T-helper 17 cell (primary cell): ENCODE results near the gene TRABD2B. TPM values are rescaled to one million over a fixed set of nuclear protein-coding genes. Genes with fewer than 3 reads are reported as not detected.

ENCODE experiments used
- ATAC-seq: fragments of 150-1000 bp; cut with Tn5 transposase; 2 replicates; pipeline ENCODE4 v1.10.0; 2021; ENCODE audit warnings: mild to moderate bottlenecking, moderate library complexity
- DNase-seq, 3 donors: peaks; one replicate each; pipeline versions ENCODE4 v3.0.0 to v3.0.0-alpha.2; 2020 to 2021
- H3K9me3 ChIP-seq: one replicate; pipeline ENCODE4 v1.7.0; 2013; ENCODE audit warnings: low read length, mild to moderate bottlenecking; ENCODE audit not compliant: control insufficient read depth, poor library complexity, severe bottlenecking
- H3K27ac Mint-ChIP-seq: one replicate; pipeline ENCODE4 v1.8.0; 2022; ENCODE audit warnings: mild to moderate bottlenecking, moderate library complexity, mixed read lengths
- H3K27me3 Mint-ChIP-seq: one replicate; pipeline ENCODE4 v1.8.0; 2022; ENCODE audit warnings: mixed read lengths
- H3K36me3 Mint-ChIP-seq: one replicate; pipeline ENCODE4 v1.8.0; 2022; ENCODE audit warnings: low read depth, mixed read lengths
- H3K4me1 Mint-ChIP-seq: one replicate; pipeline ENCODE4 v1.8.0; 2022; ENCODE audit warnings: mild to moderate bottlenecking, mixed read lengths
- H3K4me3 Mint-ChIP-seq: one replicate; pipeline ENCODE4 v1.8.0; 2022; ENCODE audit warnings: mild to moderate bottlenecking, moderate library complexity, mixed read lengths
- total RNA-seq, 4 donors: library from RNA in 2 of 4; stranded (reverse) in 2 of 4; gene quantifications; one replicate each; pipeline ENCODE4 v1.2.3 and lab custom pipeline; 2022 to 2026

Gene TRABD2B
- total RNA-seq, 2 donors from 2014 or later = not detected

DNA sequence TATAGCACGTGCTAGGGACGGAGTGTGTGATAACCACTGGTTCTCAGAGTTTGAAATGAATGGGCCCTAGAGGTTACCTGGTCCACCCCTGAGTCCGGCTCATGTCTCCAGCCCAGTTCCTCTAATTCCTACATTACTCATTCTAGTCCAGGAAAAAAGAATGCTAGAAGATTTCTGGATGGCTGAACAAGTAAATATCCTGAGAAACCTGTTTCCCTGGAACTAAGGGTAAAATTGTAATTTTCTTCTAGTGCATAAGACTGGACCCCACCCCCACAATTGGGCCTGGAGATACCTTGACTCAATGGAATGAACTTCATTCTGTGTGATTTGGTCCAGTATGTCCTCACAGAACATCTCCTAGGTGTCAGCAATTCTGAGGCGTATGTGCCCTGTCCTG lies 208.4 kb downstream of the TRABD2B start:
- peaks cover 44% of the 10 kb centered on the region for H3K27me3 Mint-ChIP-seq
- ATAC-seq (no peak), DNase-seq (no peak)
- H3K4me3 Mint-ChIP-seq = no peak overlapping the region
- no peaks in the 10 kb centered on the region for H3K36me3 Mint-ChIP-seq
- no peaks in the 10 kb centered on the region for H3K9me3 ChIP-seq
- no peak overlapping the region for H3K27ac Mint-ChIP-seq
- H3K4me1 Mint-ChIP-seq = peaks cover 9% of the 10 kb centered on the region

DNA sequence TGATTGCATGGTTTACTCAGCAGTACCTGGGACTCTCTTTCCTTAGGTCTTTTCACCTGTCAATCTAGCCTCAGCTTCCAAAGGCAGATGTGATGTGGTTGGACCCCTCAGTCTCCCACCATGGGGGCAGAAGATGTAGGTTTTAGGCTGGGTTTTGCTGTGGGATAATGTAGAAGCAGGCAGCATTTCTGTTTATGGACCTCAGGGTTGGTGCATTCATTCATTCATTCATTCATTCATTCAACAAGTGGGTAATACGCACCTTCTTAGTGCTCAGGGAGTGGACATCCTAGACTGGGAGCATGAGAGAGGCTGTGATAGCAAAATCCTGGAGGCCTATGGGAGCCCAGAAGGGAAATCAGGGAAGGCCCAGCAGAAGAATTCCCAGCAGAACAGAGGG lies 209.6 kb downstream of the TRABD2B start:
- no peak for DNase-seq
- peaks cover 3% of the 10 kb centered on the region for H3K36me3 Mint-ChIP-seq
- H3K27me3 Mint-ChIP-seq = peaks cover 48% of the 10 kb centered on the region
- no peak overlapping the region for H3K27ac Mint-ChIP-seq
- no peak overlapping the region for H3K4me3 Mint-ChIP-seq
- H3K4me1 Mint-ChIP-seq = peaks cover 9% of the 10 kb centered on the region
- no peaks in the 10 kb centered on the region for H3K9me3 ChIP-seq
- no peak for ATAC-seq

DNA sequence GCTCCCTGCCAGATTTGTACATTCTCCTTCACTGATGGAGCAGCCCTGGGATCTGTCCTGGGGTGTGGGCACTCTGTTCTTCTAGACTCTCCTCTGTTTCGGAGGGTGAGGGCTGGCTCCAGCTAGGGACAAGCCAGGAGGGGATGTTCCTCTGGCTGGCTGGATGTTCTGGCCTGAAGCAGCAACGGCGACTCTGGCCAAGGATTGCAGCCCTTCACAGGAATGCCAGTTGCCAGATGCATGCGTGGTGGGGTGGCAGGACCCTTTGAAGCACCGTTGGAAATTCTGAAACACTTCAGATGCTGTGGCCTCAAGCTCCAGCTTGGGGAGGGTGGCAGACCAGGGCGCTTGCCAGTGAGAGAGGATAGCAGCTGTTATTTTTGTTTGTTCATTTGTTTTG lies 210.9 kb downstream of the TRABD2B start:
- ATAC-seq = no peak

DNA sequence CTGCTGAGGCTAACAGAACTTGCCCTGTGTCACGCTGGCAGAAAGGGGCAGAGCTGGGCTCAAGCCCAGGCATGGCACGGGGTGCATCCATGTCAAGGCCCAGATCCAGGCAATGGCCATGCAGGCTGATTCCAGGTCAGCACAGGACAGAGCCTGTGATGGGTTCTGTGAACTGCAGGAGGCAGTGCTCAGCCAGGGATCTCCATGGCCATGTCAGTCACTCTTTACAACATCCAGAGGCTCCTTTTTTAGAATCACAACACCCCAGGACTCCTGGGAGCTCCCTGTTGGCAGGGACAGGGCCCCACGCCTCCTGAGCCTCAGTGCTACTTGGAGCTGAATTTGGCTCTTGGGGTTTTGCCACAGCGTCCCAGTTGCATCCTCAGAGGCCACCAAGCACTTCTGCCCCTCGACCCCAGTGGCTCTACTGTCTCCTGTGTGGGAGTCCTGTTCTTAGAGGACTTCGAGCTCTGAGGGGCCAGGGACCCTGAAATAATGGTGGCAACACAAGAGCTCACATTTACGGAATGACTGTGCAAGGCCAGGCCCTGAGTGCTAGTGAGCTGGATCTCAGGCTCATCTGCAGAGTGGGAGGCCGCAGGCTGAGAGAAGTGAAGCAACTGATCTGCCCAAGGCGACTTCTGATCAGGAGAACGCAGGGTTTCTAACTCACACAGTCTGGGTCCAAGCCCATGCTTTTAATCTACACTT lies 211.5 kb downstream of the TRABD2B start:
- Mint-ChIP-seq H3K4me3 (no peak overlapping the region), H3K36me3 (peaks cover 3% of the 10 kb centered on the region)
- no peak for ATAC-seq

More for the DNA sequence above, 210.9 kb downstream of the TRABD2B start:
- peaks cover 9% of the 10 kb centered on the region for H3K4me1 Mint-ChIP-seq
- peaks cover 3% of the 10 kb centered on the region for H3K36me3 Mint-ChIP-seq
- no peak overlapping the region for H3K27ac Mint-ChIP-seq
- DNase-seq = no peak
- H3K27me3 Mint-ChIP-seq = peaks cover 50% of the 10 kb centered on the region
- H3K4me3 Mint-ChIP-seq = no peak overlapping the region
- no peaks in the 10 kb centered on the region for H3K9me3 ChIP-seq

DNA sequence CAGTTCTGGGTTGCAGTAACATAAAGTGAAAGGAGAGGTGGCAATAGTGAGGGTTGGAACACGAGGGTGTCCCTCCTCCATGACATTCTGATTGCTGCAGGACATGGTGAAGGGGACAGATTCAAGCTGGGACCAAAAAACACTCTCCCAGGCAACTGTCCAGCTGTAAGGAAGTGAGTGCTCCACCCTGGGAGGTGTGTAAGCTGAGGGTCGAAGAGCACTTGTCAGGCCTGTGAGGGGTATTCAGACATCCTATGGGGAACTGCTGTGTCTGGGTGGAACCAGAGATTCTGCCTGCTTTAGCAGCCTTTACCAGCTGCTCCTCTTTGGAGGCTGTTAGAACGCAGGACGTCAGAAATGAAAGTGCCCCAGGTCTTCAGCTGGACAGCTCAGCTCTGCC lies 212.1 kb downstream of the TRABD2B start:
- H3K27ac Mint-ChIP-seq = no peak overlapping the region
- H3K4me1 Mint-ChIP-seq = peaks cover 9% of the 10 kb centered on the region
- ATAC-seq (no peak), DNase-seq (no peak)
- peaks cover 3% of the 10 kb centered on the region for H3K36me3 Mint-ChIP-seq
- no peaks in the 10 kb centered on the region for H3K9me3 ChIP-seq
- H3K4me3 Mint-ChIP-seq = no peak overlapping the region
- peaks cover 52% of the 10 kb centered on the region for H3K27me3 Mint-ChIP-seq

More for the DNA sequence above, 211.5 kb downstream of the TRABD2B start:
- Mint-ChIP-seq H3K27ac (no peak overlapping the region), H3K27me3 (peaks cover 50% of the 10 kb centered on the region), H3K4me1 (peaks cover 9% of the 10 kb centered on the region)
- DNase-seq = no peak
- H3K9me3 ChIP-seq = no peaks in the 10 kb centered on the region

DNA sequence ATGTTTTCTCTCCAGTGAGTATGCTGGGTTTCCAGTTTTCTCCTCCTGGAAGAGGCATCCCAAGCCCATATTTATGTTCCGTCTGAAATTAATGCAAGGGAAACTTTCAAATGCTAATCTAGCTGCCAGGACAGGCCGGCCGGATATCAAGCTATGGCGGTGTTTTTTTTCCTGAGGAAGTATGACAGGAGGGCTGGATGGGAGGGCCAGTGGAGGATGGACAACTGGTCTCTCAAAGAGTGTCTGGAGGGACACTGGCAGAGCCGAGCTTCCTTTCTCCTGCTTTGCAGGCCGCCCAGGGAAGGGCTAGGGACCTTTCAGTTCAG lies 212.7 kb downstream of the TRABD2B start:
- peaks cover 3% of the 10 kb centered on the region for H3K36me3 Mint-ChIP-seq
- H3K9me3 ChIP-seq = no peaks in the 10 kb centered on the region
- peaks cover 49% of the 10 kb centered on the region for H3K27me3 Mint-ChIP-seq
- no peak overlapping the region for H3K27ac Mint-ChIP-seq
- DNase-seq = no peak
- no peak for ATAC-seq
- H3K4me3 Mint-ChIP-seq = no peak overlapping the region
- peaks cover 7% of the 10 kb centered on the region for H3K4me1 Mint-ChIP-seq

DNA sequence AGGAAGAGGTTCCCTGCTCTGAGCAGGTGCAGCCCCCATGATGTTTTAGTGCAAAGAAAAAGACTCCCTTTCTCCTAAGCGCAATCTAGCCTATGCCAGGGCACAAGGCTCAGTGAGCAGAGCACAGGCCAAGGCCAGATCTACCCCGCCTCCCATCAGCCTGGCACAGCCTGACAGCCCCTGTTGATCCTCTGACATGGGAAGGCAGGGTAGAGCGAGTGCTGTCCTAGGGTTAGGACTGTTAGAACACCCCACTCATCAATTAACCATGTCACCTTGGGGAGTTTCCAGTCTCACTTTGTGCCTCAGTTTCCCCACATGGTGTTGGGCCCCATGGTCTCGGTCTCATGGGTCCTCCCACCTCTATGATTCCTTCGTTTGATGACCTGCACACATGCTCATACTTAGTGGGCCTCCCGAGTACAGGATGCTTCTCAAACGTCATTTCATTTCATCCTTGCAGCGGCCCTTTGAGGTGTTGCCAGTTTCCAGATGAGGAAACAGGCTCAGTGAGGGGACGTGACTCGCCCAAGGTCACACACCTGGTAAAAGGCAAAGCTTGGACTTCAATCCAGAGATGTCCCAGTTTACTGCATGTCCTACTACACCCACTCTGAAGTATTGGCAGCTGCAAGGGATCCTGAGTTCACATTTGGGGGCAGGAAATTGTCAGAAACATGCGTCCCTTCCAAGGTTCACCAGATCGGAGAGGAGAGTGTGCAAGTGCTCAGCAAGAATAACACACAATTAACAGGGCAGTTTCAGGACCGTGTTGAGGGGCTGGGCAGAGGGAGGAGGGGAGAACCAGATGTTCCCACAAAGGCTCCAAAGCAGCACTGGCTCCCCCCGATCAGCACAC lies 213.3 kb downstream of the TRABD2B start:
- no peaks in the 10 kb centered on the region for H3K9me3 ChIP-seq
- Mint-ChIP-seq H3K36me3 (peaks cover 3% of the 10 kb centered on the region), H3K27me3 (peaks cover 45% of the 10 kb centered on the region), H3K4me3 (no peak overlapping the region), H3K27ac (no peak overlapping the region), H3K4me1 (peaks cover 7% of the 10 kb centered on the region)
- DNase-seq (no peak), ATAC-seq (no peak)

DNA sequence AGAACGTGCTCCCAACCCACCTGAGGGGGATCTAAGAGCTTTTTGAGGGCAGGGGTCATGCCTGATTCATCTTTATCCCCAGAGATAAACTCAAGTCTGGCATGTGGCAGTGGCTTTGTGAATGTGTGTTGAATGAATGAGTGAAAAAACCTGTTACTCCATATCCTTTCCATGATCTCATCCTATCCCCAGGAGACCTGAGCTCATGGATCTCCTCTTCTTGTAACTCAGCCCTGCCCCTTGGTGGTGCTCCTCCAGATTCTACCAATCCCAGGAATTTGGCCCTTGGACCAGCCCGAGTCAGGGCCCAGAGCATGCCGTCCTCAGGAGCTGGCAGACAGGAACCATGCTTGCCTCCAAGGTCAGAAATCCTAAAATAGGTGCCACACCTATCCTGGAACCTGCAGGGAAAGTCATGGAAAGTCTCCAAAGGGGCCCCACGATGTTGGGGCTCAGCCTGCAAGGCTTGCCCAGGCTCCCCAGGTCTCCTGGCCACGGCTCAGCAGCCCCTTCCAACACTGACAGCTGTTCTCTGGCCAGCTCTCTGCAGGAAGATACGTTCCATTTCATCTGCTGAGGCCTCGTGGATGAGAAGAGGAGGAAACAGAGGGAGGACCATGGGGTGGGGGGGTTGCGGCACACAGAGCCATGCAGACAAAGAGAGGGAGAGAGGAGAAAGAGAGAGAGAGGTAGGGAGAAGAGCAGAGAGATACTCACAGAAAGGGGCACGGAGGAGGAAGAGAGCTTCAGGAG lies 214.6 kb downstream of the TRABD2B start:
- no peak overlapping the region for H3K4me3 Mint-ChIP-seq
- peaks cover 52% of the 10 kb centered on the region for H3K27me3 Mint-ChIP-seq

DNA sequence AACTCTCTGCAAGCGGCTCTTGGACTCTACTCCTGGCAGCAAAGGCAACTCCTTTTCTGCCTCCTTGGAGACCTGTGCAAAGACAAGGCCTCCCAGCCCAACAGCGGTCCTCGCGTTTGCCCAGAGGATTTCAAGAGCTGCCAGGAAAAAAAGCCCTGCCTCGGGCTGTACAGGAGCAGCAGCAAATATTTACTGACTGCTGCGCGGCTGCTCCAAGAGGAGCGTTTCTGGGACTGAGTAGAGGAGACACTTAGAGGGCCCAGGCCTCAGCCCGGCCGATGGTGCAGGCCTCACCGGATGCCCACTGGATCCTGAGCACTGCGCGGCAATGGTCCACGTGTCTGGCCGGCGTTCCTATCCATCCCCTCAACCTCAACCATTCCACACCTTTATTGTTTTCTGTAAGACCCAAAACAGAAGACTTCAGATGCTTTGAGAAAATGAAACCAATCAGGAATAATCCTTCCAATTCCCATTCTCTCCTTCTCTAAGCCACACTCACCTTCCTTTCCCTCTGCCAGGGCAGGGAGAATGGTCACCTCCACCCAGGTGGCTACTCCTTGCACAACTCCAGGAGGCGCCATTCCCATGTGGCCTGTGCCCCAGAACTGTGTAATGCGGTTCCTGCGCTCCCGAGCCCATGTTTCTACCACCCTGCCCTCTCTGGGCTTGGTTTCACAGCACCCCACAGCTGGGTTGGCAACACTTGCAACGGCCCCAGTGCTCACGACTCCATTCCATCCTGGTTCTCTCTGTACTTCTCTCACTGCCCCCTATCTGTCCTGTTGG lies 215.8 kb downstream of the TRABD2B start:
- Mint-ChIP-seq H3K27ac (no peak overlapping the region), H3K36me3 (peaks cover 3% of the 10 kb centered on the region), H3K4me3 (no peak overlapping the region), H3K4me1 (peaks cover 7% of the 10 kb centered on the region), H3K27me3 (peaks cover 52% of the 10 kb centered on the region)
- ATAC-seq = no peak
- H3K9me3 ChIP-seq = no peaks in the 10 kb centered on the region
- no peak for DNase-seq

More for the DNA sequence above, 214.6 kb downstream of the TRABD2B start:
- Mint-ChIP-seq H3K27ac (no peak overlapping the region), H3K36me3 (peaks cover 3% of the 10 kb centered on the region), H3K4me1 (peaks cover 7% of the 10 kb centered on the region)
- DNase-seq (no peak), ATAC-seq (no peak)
- H3K9me3 ChIP-seq = no peaks in the 10 kb centered on the region

DNA sequence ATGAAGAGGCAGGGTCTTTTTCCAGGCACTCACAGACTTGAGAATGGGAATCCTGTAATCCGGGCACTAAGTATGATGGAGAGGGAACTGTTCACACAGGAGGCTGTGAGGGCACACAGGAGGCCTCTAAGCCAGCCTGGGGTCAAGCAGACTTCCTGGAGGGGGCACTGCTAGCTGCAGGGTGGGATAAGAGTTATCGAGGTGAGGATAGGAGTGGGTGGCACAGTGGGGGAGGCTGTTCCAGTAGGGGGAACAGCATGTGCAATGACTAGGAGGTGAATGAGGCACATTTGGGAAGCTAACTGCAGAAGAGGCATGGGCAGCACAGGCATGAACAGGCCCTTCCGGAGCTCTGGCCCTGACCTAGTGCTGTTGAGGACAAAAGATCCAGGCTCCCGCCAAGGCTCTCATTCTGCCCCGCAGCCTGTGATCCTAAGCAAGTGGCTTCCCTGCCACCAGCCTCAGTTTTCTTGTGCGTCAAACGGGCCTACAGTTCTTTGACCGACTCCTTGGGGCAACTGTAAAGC lies 216.7 kb downstream of the TRABD2B start:
- DNase-seq = no peak

DNA sequence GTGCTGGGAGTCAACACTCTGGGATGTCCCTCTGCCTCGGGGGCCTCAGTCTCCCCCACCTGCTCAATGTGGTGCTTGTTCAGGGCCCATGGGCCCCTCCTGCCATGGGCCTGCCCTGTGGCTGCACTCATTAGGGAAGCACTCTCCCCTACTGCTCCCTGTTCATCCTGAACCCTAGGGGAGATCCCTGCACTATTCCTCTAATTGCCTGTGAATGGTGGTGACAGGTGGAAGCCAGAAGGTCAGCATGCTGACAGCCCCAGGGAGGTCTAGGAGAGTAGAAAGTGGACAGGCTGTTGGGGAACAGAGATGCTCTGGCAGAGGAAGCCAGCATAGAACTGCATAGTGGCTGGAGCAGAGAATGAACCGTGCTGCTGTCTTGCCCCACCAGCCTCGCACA lies 217.6 kb downstream of the TRABD2B start:
- H3K36me3 Mint-ChIP-seq = peaks cover 3% of the 10 kb centered on the region
- H3K4me3 Mint-ChIP-seq = no peak overlapping the region
- H3K27ac Mint-ChIP-seq = no peak overlapping the region
- H3K9me3 ChIP-seq = no peaks in the 10 kb centered on the region
- peaks cover 58% of the 10 kb centered on the region for H3K27me3 Mint-ChIP-seq
- DNase-seq (no peak), ATAC-seq (no peak)
- peaks cover 5% of the 10 kb centered on the region for H3K4me1 Mint-ChIP-seq

More for the DNA sequence above, 216.7 kb downstream of the TRABD2B start:
- peaks cover 55% of the 10 kb centered on the region for H3K27me3 Mint-ChIP-seq
- peaks cover 9% of the 10 kb centered on the region for H3K4me1 Mint-ChIP-seq
- ATAC-seq = no peak
- no peak overlapping the region for H3K4me3 Mint-ChIP-seq
- peaks cover 3% of the 10 kb centered on the region for H3K36me3 Mint-ChIP-seq
- no peak overlapping the region for H3K27ac Mint-ChIP-seq
- H3K9me3 ChIP-seq = no peaks in the 10 kb centered on the region

DNA sequence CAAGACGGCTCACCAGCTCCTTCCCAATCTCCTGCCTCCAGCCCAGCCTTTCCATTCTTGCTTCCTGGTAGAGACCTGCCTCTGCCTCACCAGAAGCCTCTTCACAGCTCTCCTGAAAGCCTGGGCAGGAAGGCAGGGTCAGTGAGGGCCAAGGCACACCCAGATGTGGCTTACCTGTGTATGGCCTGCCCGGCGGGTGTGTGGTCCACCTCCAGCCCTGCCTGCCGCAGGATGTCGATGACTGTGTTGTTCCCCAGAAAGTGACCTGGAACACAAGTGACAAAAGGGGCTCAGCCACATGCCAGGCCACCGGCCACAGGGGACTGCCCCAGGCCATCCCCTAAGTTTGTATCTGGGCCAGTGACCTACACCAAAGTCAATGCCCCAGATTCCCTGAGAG lies 218.9 kb downstream of the TRABD2B start:
- no peak overlapping the region for H3K27ac Mint-ChIP-seq
- no peak for ATAC-seq
- DNase-seq = no peak
- peaks cover 3% of the 10 kb centered on the region for H3K36me3 Mint-ChIP-seq
- no peak overlapping the region for H3K4me3 Mint-ChIP-seq
- H3K27me3 Mint-ChIP-seq = peaks cover 56% of the 10 kb centered on the region
- no peaks in the 10 kb centered on the region for H3K9me3 ChIP-seq
- peaks cover 5% of the 10 kb centered on the region for H3K4me1 Mint-ChIP-seq
